Activated CD4-positive, alpha-beta T cell treated with anti-CD3 and anti-CD28 coated beads, Interleukin-2, amount 50 U/mL, for 1 hour (primary cell): Measurements from ENCODE around the gene ITPRID1.

Experiments
- DNase-seq: peaks from one replicate; pipeline ENCODE4 v3.0.0-alpha.2; 2020

Gene ITPRID1

GRCh38 chr7:31646942-31647341 is 133.1 kb downstream of the ITPRID1 start:
- no peak for DNase-seq

GRCh38 chr7:31647511-31647910 is 133.6 kb downstream of the ITPRID1 start:
- no peak for DNase-seq

- no peak for DNase-seq
Measured at GRCh38 chr7:31648288-31648687, 134.4 kb downstream of the ITPRID1 start.

- no peak for DNase-seq
Measured at GRCh38 chr7:31648880-31649279, 135.0 kb downstream of the ITPRID1 start.

GRCh38 chr7:31651234-31652062 is 137.6 kb downstream of the ITPRID1 start:
- DNase-seq = no peak

GRCh38 chr7:31652063-31652326 is 138.1 kb downstream of the ITPRID1 start:
- no peak for DNase-seq

- no peak for DNase-seq
Measured at GRCh38 chr7:31663072-31663471, 149.2 kb downstream of the ITPRID1 start.

- DNase-seq = no peak
Measured at GRCh38 chr7:31664890-31665289, 151.0 kb downstream of the ITPRID1 start.

- no peak for DNase-seq
Measured at GRCh38 chr7:31665546-31665945, 151.7 kb downstream of the ITPRID1 start.

- no peak for DNase-seq
Measured at GRCh38 chr7:31669461-31669860, 155.6 kb downstream of the ITPRID1 start.

GRCh38 chr7:31679574-31680305 is 165.8 kb downstream of the ITPRID1 start:
- DNase-seq = no peak

- DNase-seq = no peak
Measured at GRCh38 chr7:31683445-31684225, 169.7 kb downstream of the ITPRID1 start.

GRCh38 chr7:31687024-31687748 is 173.3 kb downstream of the ITPRID1 start, which contains the start of gene PPP1R17:
Gene PPP1R17, plus strand, starts transcription at chr7:31687215. Its CDS starts 5,227 bp downstream, at chr7:31692442.
- DNase-seq = no peak

GRCh38 chr7:31688372-31688771 is 174.5 kb downstream of the ITPRID1 start:
- DNase-seq = no peak

GRCh38 chr7:31688996-31689395 is 175.1 kb downstream of the ITPRID1 start:
- DNase-seq = no peak

- DNase-seq = no peak
Measured at GRCh38 chr7:31690935-31691334, 177.0 kb downstream of the ITPRID1 start.

GRCh38 chr7:31692451-31692850 is 178.6 kb downstream of the ITPRID1 start:
- DNase-seq = no peak

GRCh38 chr7:31692871-31693270 is 179.0 kb downstream of the ITPRID1 start:
- DNase-seq = no peak

GRCh38 chr7:31695859-31696614 is 182.1 kb downstream of the ITPRID1 start:
- DNase-seq = no peak

- no peak for DNase-seq
Measured at GRCh38 chr7:31699050-31699449, 185.2 kb downstream of the ITPRID1 start.

GRCh38 chr7:31702354-31702753 is 188.5 kb downstream of the ITPRID1 start:
- no peak for DNase-seq

GRCh38 chr7:31705377-31705776 is 191.5 kb downstream of the ITPRID1 start:
- no peak for DNase-seq
